Nephron (organoid): ENCODE data around the gene DCTN3.

Experiments
- H3K27ac Mint-ChIP-seq, 3 experiments: 2 replicates each; pipeline ENCODE4 v1.8.0; 2020; ENCODE audit warnings: mixed read lengths in 3 of 3, mild to moderate bottlenecking in 2 of 3, moderate library complexity in 1 of 3
- H3K27me3 Mint-ChIP-seq: 2 replicates; pipeline ENCODE4 v1.8.0; 2021; ENCODE audit warnings: low read depth, mild to moderate bottlenecking, moderate library complexity, mixed read lengths
- H3K36me3 Mint-ChIP-seq: 2 replicates; pipeline ENCODE4 v1.8.0; 2020; ENCODE audit warnings: low read depth, mixed read lengths
- H3K4me1 Mint-ChIP-seq: 2 replicates; pipeline ENCODE4 v1.8.0; 2020; ENCODE audit warnings: mixed read lengths
- H3K4me3 Mint-ChIP-seq, 3 experiments: 2 replicates each; pipeline ENCODE4 v1.8.0; 2020; ENCODE audit warnings: mild to moderate bottlenecking in 3 of 3, mixed read lengths in 3 of 3, moderate library complexity in 2 of 3
- H3K9me3 Mint-ChIP-seq: 2 replicates; pipeline ENCODE4 v1.8.0; 2020; ENCODE audit warnings: mixed read lengths
- CTCF ChIP-seq, 3 experiments: fragments of 200-600 bp; sonication (generic); IDR thresholded peaks; one replicate each; pipeline ENCODE4 v1.5.0; 2021; ENCODE audit warnings: antibody characterized with exemption in 3 of 3; ENCODE audit not compliant: unreplicated experiment in 3 of 3

DCTN3 gene

GRCh38 chr9:34623374-34624235 is 3.3 kb upstream of the DCTN3 start:
- Mint-ChIP-seq H3K9me3 (no peaks in the 10 kb centered on the region), H3K27me3 (peaks cover 65% of the 10 kb centered on the region), H3K36me3 (no peaks in the 10 kb centered on the region), H3K27ac (no peak overlapping the region), H3K4me1 (peaks cover 27% of the 10 kb centered on the region), H3K4me3 (peak overlapping the region in 2 of 3 experiments; percentile 43 to 53)
- TF ChIP-seq CTCF (IDR thresholded peaks at IDR 0.05; ENCODE audit: unreplicated experiment in 3 of 3) = no peak

GRCh38 chr9:34615132-34615531 is 5.2 kb downstream of the DCTN3 start:
- Mint-ChIP-seq H3K4me3 (peak overlapping the region in 1 of 3 experiments; percentile 38), H3K36me3 (peaks cover 16% of the 10 kb centered on the region), H3K4me1 (peaks cover 31% of the 10 kb centered on the region), H3K27ac (no peak overlapping the region), H3K9me3 (no peaks in the 10 kb centered on the region), H3K27me3 (no peaks in the 10 kb centered on the region)
- TF ChIP-seq CTCF (IDR thresholded peaks at IDR 0.05; ENCODE audit: unreplicated experiment in 3 of 3) = no peak

- Mint-ChIP-seq H3K27me3 (no peaks in the 10 kb centered on the region), H3K36me3 (peaks cover 16% of the 10 kb centered on the region), H3K9me3 (no peaks in the 10 kb centered on the region), H3K27ac (peak overlapping the region; percentile 26 to 86 (median 85)), H3K4me1 (peaks cover 21% of the 10 kb centered on the region), H3K4me3 (peak overlapping the region; percentile 84 to 91 (median 90))
- TF ChIP-seq CTCF (IDR thresholded peaks at IDR 0.05; ENCODE audit: unreplicated experiment in 3 of 3) = peak; percentile 81 to 87 (median 82)
Measured at GRCh38 chr9:34612788-34613390, 7.4 kb downstream of the DCTN3 start.

- Mint-ChIP-seq H3K4me3 (peak within 1 kb of the TSS; percentile 84 to 91 (median 90)), H3K36me3 (peaks cover 16% of the 10 kb centered on the region), H3K27me3 (no peaks in the 10 kb centered on the region), H3K4me1 (peaks cover 21% of the 10 kb centered on the region), H3K9me3 (no peaks in the 10 kb centered on the region), H3K27ac (peak within 1 kb of the TSS; percentile 85 to 86 (median 85))
- TF ChIP-seq CTCF (IDR thresholded peaks at IDR 0.05; ENCODE audit: unreplicated experiment in 3 of 3) = no peak
Measured at GRCh38 chr9:34611811-34612787, 8.2 kb downstream of the DCTN3 start, which contains the start of gene RPP25L. Gene RPP25L (minus strand): TSS chr9:34612097. CDS start chr9:34611296, 801 bp downstream.

- H3K27ac Mint-ChIP-seq = peak overlapping the region; percentile 85 to 86 (median 85)
- no peak for TF ChIP-seq CTCF (IDR thresholded peaks at IDR 0.05; ENCODE audit: unreplicated experiment in 3 of 3)
- H3K27me3 Mint-ChIP-seq = no peaks in the 10 kb centered on the region
- peak overlapping the region; percentile 84 to 91 (median 90) for H3K4me3 Mint-ChIP-seq
- H3K4me1 Mint-ChIP-seq = peaks cover 21% of the 10 kb centered on the region
- H3K9me3 Mint-ChIP-seq = no peaks in the 10 kb centered on the region
- peaks cover 11% of the 10 kb centered on the region for H3K36me3 Mint-ChIP-seq
Measured at GRCh38 chr9:34611251-34611810, 9.0 kb downstream of the DCTN3 start.
